ENCODE measurements around the gene CDS2.

The CDS2 gene

DNA sequence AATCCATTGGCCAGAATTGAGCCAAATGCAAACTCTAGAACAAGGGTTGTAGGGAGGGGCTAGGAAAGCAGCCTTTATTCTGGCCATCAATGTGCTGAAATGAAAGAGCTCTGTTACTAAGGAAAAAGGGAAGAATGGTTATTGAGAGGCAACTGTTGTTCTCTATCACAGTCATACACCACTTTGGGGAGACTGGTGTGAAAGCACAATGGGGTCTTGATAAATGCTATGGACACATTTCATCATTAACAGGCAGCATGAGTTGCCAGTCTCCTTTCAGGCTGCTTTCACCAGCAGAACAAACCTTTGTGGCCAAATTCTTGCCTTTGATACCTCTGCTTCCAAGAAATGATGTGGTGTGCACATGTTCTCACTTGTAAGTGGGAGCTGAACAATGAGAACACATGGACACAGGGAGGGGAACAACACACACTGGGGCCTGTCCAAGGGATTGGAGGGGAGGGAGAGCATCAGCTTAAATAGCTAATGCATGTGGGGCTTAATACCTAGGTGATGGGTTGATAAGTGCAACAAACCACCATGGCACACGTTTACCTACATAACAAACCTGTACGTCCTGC lies 86.2 kb downstream of the CDS2 start:
- DNase-seq (ENCODE audit: low read depth): no peak

DNA sequence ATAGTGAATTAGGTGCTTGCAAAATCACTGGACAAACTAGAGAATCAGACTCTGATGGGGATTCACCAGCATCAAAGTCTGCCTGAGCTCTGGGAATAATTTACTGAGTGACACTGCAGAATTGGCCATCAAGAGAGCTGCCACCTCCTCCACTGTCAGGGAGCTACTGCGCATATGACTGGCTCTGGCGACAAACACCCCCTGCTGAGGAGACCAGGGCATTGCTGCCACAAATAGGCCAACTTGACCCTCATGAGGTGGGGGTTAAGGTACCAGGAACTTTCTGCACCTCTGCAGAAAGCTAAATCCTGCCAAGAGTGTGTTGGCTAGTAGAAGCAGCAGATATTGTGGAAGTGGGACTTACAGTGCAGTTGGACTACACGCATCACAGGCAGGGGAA lies 88.0 kb downstream of the CDS2 start:
- DNase-seq (ENCODE audit: low read depth): no peak

DNA sequence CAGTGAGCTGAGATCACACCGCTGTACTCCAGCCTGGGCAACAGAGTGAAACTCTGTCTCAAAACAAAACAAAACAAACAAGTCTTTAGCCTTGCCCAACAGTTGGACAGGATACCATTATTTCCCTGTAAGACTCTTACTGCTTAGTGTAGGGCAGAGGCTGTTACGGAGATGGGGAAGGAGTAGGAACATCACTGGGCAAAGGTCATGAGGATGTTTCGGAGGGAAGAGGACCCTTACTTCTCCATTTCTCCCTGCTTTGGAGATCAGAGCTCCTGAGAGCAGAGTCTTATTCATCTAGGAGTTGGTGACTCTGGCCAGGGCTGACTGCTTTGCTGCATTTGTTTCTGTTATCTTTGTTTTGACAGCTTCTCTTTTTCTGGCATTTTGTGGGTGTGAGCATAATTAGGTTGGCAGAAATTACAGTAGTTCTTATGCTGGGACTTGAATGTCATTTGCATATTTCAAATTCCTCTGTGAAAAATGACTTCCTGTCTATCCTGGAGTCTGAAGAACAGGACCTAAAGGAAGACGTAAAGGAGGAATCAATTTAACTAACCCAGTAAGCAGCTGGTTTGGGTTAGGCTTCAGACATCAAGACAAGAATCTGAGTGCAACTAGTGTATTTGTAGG lies 89.0 kb downstream of the CDS2 start:
- DNase-seq (ENCODE audit: low read depth): peak; percentile 47

DNA sequence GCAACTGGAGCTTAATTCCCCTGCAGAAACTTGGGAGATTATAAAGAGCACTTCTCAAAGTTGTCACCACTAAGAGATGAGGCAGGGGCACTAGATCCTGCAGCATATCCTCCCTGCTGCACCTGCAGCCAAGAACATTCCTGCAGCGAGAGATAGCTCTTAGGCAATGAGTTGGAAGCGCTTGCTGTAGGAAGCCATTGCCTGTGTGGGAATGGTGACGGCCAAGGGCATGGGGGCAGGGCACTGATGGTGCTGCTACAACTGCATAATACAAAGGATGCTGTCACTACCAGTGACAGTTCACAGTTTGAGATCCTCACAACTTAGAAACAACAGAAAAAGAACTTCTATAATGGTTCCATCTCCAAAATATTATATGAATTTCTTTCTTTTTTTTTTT lies 89.9 kb downstream of the CDS2 start:
- no peak for DNase-seq (ENCODE audit: low read depth)

DNA sequence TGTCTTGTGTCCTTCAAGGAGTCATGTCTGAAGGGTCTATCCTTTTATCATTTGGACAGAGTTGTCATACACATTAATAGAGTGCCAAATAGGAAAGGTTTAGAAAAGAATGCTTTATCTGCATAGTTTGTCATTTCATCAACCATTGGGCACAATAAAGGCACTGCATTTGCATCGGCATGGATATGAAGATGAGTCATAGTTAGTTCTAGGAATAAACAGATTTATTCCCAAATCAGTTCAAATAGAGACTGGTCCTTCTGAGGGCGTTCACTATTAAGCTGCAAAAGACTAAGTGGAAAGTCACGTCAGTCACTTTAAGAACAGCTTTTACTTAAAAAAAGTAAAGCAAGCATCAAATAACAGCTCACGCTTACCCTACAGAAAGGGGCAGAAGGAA lies 90.8 kb downstream of the CDS2 start:
- no peak for DNase-seq (ENCODE audit: low read depth)

DNA sequence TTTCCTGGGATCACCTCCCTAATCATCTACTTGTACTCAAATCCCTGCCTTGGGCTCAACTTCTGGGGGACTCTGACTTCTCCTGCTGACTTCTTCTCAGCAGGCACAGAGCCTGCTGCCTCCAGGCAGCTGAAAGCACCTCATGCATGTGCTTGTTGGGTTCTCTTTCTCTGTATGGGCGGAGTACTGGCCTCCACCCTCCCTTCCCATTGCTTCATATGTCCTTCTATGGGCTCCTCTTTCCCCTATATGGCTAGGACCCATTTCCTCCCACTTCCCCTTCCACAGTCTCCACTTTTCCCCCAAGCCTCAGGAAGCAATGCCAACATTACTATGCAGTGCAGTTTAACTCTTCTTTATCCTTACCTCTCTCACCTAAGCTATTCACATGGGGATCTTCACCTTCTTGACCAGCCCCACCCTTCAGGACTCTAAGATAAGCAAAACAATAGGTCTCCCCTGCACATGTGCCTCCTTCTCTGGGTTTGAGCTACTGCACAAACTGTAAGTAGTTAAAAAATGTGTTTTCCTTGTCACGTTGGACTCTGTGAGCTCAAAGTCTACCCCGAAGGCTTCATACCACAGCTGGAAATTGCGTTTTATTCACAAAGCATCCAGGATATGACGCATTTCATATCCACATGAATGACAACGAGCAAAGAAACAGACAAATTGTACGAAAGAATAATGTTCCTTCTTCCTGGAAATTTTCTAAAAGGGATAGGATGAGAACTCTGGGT lies 93.7 kb downstream of the CDS2 start:
- DNase-seq (ENCODE audit: low read depth): no peak

DNA sequence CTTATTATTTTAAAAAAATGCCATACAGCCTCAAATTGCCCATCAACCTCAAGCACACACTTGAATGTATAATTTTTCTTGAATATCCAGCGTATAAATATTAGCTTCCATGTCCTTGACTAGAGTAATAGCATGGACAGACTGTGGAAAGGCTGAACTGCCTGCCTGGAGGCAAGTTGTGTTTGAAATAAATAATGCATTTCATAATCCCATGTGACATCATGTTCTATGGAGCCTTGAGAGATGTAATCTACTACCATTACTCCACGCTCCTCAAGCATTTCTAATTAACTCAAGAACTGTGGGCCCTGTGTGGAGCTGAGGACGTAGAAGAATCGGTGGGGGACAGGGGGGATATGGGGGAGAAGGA lies 94.2 kb downstream of the CDS2 start:
- DNase-seq (ENCODE audit: low read depth): no peak

DNA sequence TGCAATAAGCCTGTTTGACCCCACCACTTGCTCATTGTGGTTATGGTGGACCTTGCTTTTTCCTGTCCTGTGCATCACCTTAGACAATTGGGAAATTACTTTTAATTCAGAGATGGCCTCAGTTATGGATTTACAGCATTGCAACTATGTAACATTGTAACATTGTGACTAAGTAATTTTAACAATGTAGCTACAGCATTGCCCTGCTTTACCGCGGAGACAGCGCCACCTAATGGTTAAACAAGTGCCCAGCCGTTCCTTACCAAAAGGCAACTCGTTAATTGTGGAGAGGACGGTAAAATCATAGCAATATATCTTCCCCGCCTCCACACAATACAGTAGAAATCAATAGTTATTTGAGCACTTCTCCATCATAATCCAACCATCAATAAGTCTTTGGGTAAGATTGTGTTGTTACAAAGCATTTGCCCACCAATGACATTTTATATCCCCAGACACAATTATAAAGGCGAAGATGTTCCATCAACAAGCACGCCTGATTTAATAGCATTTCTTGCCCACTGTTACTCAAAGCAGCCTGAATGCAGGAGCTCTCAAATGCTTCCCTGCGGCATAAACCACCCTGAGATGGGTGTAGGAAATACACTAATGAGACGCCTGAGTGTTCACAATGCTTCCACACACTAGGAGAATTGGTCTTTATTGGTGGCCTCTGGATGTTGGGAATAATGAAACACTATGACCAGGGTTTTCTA lies 96.3 kb downstream of the CDS2 start:
- peak; percentile 40 for DNase-seq (ENCODE audit: low read depth)

DNA sequence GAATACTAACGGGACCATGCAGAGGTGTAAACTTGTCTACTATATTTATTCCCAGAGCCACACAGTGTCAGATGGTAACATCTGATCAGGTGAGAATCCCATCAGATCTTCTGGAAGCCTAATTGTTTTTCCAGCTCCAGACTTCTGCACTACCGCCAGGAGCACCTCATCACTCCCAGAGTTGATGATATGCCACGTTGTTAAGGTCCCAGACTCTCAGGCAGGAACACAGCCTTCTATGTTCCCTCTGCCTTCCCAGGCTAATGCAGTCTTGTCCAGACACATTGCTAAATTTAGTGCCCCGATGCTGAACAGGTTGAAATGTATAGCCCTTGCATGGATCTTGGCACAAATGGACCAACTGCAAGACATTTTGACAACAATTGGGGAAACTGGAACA lies 103.7 kb downstream of the CDS2 start:
- DNase-seq (ENCODE audit: low read depth): no peak

DNA sequence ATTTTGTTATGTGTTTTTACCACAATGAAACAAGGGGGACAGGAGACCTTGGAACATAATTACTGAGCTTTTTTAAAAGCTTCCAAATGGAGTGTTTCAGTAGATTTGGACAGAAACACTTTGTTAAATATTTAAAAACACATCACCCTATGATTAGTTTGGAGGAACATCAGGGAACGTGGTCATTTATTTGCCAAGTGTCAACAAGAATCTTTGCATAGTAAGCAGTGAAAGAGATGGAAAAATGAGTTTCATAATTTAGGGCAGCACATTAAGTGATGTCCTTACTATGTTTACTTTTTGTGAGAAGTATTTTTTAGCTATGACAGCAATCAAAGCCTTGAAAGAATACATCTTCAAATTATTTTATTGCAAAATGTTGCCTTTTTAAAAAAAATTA lies 107.3 kb downstream of the CDS2 start:
- no peak for DNase-seq (ENCODE audit: low read depth)

DNA sequence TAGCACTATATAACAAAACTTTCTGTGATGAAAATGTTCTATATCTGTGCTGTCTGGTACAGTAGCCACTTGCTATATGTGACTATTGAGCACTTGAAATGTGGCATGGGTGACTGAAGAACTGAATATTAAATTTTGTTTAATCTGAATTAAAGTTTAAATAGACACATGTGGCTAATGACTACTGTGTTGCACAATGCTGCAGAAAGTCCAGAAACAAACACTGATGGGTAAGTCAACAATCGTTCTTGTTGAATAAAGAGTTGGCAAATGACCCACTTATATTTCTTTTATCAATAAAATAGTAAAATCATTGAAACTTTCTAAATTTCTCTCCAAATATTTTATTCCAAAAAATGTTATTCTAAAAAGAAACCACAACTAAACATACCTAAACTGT lies 108.2 kb downstream of the CDS2 start:
- no peak for DNase-seq (ENCODE audit: low read depth)

Measured in GM04504 (cell line).